Measurements from ENCODE around the gene DRAM1.
"Not testable (repeated sequence)": the region's sequence is repeated elsewhere in the genome, so short reads cannot be mapped to it uniquely, and the experiment has no call there.

The DRAM1 gene

GRCh38 chr12:101854747-101855146, 22.6 kb upstream of the DRAM1 start:
- Mint-ChIP-seq H3K27ac (no peak overlapping the region), H3K4me3 (no peak overlapping the region), H3K4me1 (ENCODE audit: low read depth) (peaks cover 2% of the 10 kb centered on the region), H3K27me3 (peaks cover 2% of the 10 kb centered on the region), H3K36me3 (no peaks in the 10 kb centered on the region), H3K9me3 (ENCODE audit: low read depth) (no peaks in the 10 kb centered on the region)

GRCh38 chr12:101855364-101855884, 22.0 kb upstream of the DRAM1 start:
- Mint-ChIP-seq H3K4me1 (ENCODE audit: low read depth) (peaks cover 2% of the 10 kb centered on the region), H3K4me3 (no peak overlapping the region), H3K27me3 (peaks cover 2% of the 10 kb centered on the region), H3K9me3 (ENCODE audit: low read depth) (no peaks in the 10 kb centered on the region), H3K27ac (no peak overlapping the region), H3K36me3 (no peaks in the 10 kb centered on the region)

- H3K27ac Mint-ChIP-seq: no peak overlapping the region
- peaks cover 2% of the 10 kb centered on the region for H3K4me1 Mint-ChIP-seq (ENCODE audit: low read depth)
- H3K9me3 Mint-ChIP-seq (ENCODE audit: low read depth): no peaks in the 10 kb centered on the region
- no peaks in the 10 kb centered on the region for H3K36me3 Mint-ChIP-seq
- H3K27me3 Mint-ChIP-seq: peaks cover 2% of the 10 kb centered on the region
- no peak overlapping the region for H3K4me3 Mint-ChIP-seq
These were observed 21.4 kb upstream of the DRAM1 start for GRCh38 chr12:101855976-101856375.

GRCh38 chr12:101856614-101857013, 20.8 kb upstream of the DRAM1 start:
- not testable (repeated sequence) for H3K9me3 Mint-ChIP-seq (ENCODE audit: low read depth); H3K27ac Mint-ChIP-seq; H3K4me3 Mint-ChIP-seq; H3K27me3 Mint-ChIP-seq; H3K36me3 Mint-ChIP-seq; H3K4me1 Mint-ChIP-seq (ENCODE audit: low read depth)

- peaks cover 2% of the 10 kb centered on the region for H3K27me3 Mint-ChIP-seq
- H3K36me3 Mint-ChIP-seq: no peaks in the 10 kb centered on the region
- H3K9me3 Mint-ChIP-seq (ENCODE audit: low read depth): no peaks in the 10 kb centered on the region
- peaks cover 2% of the 10 kb centered on the region for H3K4me1 Mint-ChIP-seq (ENCODE audit: low read depth)
- H3K27ac Mint-ChIP-seq: no peak overlapping the region
- H3K4me3 Mint-ChIP-seq: no peak overlapping the region
These were observed 20.3 kb upstream of the DRAM1 start for GRCh38 chr12:101857043-101857558.

GRCh38 chr12:101858361-101858760, 19.0 kb upstream of the DRAM1 start:
- Mint-ChIP-seq H3K27me3 (peaks cover 2% of the 10 kb centered on the region), H3K36me3 (no peaks in the 10 kb centered on the region), H3K27ac (no peak overlapping the region)

GRCh38 chr12:101859664-101860607, 17.4 kb upstream of the DRAM1 start:
- Mint-ChIP-seq H3K27ac (peak overlapping the region; percentile 8), H3K9me3 (ENCODE audit: low read depth) (no peaks in the 10 kb centered on the region), H3K36me3 (peaks cover 1% of the 10 kb centered on the region), H3K4me3 (no peak overlapping the region), H3K27me3 (peaks cover 2% of the 10 kb centered on the region), H3K4me1 (ENCODE audit: low read depth) (peaks cover 2% of the 10 kb centered on the region)

More at GRCh38 chr12:101858361-101858760, 19.0 kb upstream of the DRAM1 start:
- Mint-ChIP-seq H3K4me1 (ENCODE audit: low read depth) (peaks cover 2% of the 10 kb centered on the region), H3K9me3 (ENCODE audit: low read depth) (no peaks in the 10 kb centered on the region), H3K4me3 (no peak overlapping the region)

- not testable (repeated sequence) for H3K9me3 Mint-ChIP-seq (ENCODE audit: low read depth); H3K4me1 Mint-ChIP-seq (ENCODE audit: low read depth); H3K36me3 Mint-ChIP-seq; H3K27ac Mint-ChIP-seq; H3K4me3 Mint-ChIP-seq; H3K27me3 Mint-ChIP-seq
These were observed 15.7 kb upstream of the DRAM1 start for GRCh38 chr12:101861688-101862087.

GRCh38 chr12:101862245-101862644, 15.1 kb upstream of the DRAM1 start:
- Mint-ChIP-seq H3K27me3 (peaks cover 2% of the 10 kb centered on the region), H3K9me3 (ENCODE audit: low read depth) (no peaks in the 10 kb centered on the region), H3K27ac (no peak overlapping the region), H3K4me3 (no peak overlapping the region), H3K36me3 (peaks cover 3% of the 10 kb centered on the region), H3K4me1 (ENCODE audit: low read depth) (peaks cover 2% of the 10 kb centered on the region)

GRCh38 chr12:101863981-101864380, 13.4 kb upstream of the DRAM1 start:
- peaks cover 2% of the 10 kb centered on the region for H3K27me3 Mint-ChIP-seq
- peaks cover 2% of the 10 kb centered on the region for H3K4me1 Mint-ChIP-seq (ENCODE audit: low read depth)
- no peak overlapping the region for H3K27ac Mint-ChIP-seq
- H3K4me3 Mint-ChIP-seq: no peak overlapping the region
- H3K9me3 Mint-ChIP-seq (ENCODE audit: low read depth): no peaks in the 10 kb centered on the region
- H3K36me3 Mint-ChIP-seq: peaks cover 3% of the 10 kb centered on the region

- H3K4me3 Mint-ChIP-seq: no peak overlapping the region
- no peak overlapping the region for H3K27ac Mint-ChIP-seq
These were observed 10.6 kb upstream of the DRAM1 start for GRCh38 chr12:101866615-101867373.

GRCh38 chr12:101867619-101868018, 9.8 kb upstream of the DRAM1 start:
- H3K36me3 Mint-ChIP-seq; H3K27me3 Mint-ChIP-seq; H3K9me3 Mint-ChIP-seq (ENCODE audit: low read depth); H3K4me1 Mint-ChIP-seq (ENCODE audit: low read depth); H3K4me3 Mint-ChIP-seq; H3K27ac Mint-ChIP-seq: not testable (repeated sequence)

More at GRCh38 chr12:101866615-101867373, 10.6 kb upstream of the DRAM1 start:
- H3K4me1 Mint-ChIP-seq (ENCODE audit: low read depth): no peaks in the 10 kb centered on the region
- H3K27me3 Mint-ChIP-seq: no peaks in the 10 kb centered on the region
- peaks cover 3% of the 10 kb centered on the region for H3K36me3 Mint-ChIP-seq
- no peaks in the 10 kb centered on the region for H3K9me3 Mint-ChIP-seq (ENCODE audit: low read depth)

- no peaks in the 10 kb centered on the region for H3K9me3 Mint-ChIP-seq (ENCODE audit: low read depth)
- no peaks in the 10 kb centered on the region for H3K27me3 Mint-ChIP-seq
- no peaks in the 10 kb centered on the region for H3K4me1 Mint-ChIP-seq (ENCODE audit: low read depth)
- no peak overlapping the region for H3K4me3 Mint-ChIP-seq
- no peaks in the 10 kb centered on the region for H3K36me3 Mint-ChIP-seq
- no peak overlapping the region for H3K27ac Mint-ChIP-seq
These were observed 6.5 kb upstream of the DRAM1 start for GRCh38 chr12:101870925-101871324.

- Mint-ChIP-seq H3K36me3 (no peaks in the 10 kb centered on the region), H3K27me3 (no peaks in the 10 kb centered on the region), H3K4me1 (ENCODE audit: low read depth) (peaks cover 11% of the 10 kb centered on the region), H3K27ac (no peak overlapping the region), H3K9me3 (ENCODE audit: low read depth) (no peaks in the 10 kb centered on the region), H3K4me3 (no peak overlapping the region)
These were observed 2.2 kb upstream of the DRAM1 start for GRCh38 chr12:101875162-101875561.

GRCh38 chr12:101876322-101876860, 989 bp upstream of the DRAM1 start:
- H3K27ac Mint-ChIP-seq: peak overlapping the region; percentile 79
- H3K36me3 Mint-ChIP-seq: no peaks in the 10 kb centered on the region

More at GRCh38 chr12:101876322-101876860, 989 bp upstream of the DRAM1 start:
- Mint-ChIP-seq H3K27me3 (no peaks in the 10 kb centered on the region), H3K4me1 (ENCODE audit: low read depth) (peaks cover 11% of the 10 kb centered on the region), H3K4me3 (peak overlapping the region; percentile 76), H3K9me3 (ENCODE audit: low read depth) (no peaks in the 10 kb centered on the region)
